Activated effector memory CD4-positive, alpha-beta T cell treated with Interleukin-2 at 50 U/mL for 16 hours (primary cell): ENCODE measurements around the gene SLC18A2.

Source experiments
- DNase-seq: peaks from one replicate; pipeline ENCODE4 v3.0.0-alpha.2; 2020

The SLC18A2 gene

DNA sequence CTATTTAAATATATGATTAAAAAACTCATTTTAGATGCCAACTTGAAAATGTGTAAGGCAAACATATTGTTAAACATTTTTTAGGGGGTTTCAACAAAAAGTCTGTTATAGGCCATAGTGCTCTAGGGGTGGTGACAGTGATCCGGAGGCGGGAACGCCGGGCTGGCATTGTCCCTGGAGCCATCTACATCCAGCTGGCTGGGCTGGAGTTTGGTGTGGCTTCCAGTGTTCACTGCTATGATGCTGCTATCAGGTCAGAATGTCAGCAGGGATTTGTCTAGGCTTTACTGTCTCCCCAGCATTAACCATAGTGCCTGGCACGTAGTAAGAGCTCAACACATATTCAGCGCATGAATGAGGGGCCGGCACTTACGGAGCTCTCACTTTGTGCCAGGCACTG lies 1.9 kb upstream of the SLC18A2 start:
- DNase-seq: no peak

DNA sequence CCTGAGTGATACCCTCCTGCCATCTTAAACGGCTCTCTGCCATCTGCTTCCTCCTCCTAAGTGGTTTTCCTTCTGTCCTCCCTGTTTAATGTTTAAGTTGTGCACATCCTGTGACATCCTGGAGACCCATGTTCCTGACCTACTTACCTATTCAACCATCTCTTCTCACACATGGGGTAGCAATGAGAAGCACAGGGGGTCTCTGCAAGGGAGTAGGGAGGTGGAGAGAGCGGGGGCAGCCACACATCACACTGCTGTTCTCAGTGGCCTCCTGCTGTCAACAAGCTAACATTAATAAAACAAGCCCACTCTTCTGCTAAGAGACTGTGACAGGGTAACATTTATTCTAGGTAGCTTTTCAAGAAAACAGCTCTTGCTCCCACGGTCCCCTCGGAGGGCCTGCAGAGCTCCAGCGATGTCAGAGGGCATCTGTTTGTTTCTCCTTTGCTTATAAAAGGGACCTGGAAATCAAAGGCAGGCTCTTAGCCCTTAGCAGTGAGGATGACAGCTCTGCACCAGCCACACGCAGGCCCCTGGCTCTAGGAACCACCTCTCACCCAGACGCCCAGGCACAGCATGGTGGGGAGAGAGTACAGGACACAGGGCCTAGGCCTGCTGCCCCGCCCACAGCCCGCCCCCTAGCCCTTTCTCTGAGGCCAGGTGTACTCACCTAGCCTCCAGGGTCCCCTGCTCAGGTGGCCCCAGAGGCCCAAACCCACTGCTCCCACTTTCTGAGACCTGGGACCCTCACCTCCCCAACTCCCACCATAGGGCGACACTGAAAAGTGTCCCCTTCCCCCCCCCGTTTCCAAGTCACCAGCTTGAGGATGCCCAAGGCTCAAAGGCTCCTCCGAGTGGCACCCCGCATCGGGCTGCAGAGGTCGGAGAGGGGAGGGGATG lies 943 bp upstream of the SLC18A2 start:
- no peak for DNase-seq

DNA sequence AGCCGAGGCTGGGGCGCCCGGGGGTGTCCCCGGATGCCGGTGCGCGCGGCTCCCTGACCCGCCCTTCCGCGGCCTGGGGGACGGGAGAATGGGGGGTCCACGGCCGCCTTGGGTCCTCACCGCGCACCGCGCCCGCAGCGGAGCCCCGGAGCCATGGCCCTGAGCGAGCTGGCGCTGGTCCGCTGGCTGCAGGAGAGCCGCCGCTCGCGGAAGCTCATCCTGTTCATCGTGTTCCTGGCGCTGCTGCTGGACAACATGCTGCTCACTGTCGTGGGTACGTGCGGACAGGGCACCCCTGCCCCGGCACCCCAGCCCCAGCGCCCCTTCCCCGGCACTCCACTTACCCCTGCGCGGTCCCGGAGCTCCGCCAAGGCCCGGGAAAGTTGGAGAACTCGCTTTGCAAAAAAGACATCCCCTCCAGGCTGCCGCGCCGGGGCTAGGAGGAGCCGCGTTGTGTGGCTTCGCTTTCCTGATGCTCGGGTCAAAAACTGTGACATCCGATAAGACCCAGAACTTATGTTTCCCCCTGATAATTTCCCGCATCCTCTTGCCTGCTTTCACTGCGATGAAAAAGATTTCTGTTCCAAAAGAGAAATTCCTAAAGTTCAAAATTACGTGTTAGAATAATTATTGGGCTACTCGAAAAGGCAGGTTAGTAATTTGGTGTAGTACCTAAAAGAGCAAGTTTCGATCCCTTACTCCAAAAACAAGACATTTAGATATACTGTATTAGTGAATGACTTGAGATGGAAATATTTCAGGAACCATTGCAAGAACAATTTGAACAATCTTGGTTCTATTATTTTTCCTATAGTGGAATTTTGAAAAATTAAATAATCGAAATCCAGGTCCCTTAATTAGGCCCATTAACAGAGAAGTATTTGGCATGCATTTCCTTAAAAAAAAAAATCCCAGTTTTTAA lies 888 bp downstream of the SLC18A2 start:
- DNase-seq: no peak

DNA sequence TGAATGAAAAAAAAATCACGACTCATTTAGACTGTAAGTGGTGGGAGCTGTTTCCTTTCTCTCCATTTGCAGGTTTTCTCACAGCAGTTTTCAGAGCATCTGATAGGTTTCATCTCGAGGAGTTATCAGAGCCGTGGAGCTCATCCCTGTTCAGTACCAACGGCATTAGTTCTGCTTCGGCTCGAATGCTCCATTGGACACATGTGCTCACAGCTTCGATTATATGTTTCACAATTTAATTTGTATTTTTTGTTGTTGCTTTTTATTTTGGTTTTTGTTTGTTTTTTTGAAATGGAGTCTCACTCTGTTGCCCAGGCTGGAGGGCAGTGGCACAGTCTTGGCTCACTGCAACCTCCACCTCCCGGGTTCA lies 1.5 kb downstream of the SLC18A2 start:
- no peak for DNase-seq

DNA sequence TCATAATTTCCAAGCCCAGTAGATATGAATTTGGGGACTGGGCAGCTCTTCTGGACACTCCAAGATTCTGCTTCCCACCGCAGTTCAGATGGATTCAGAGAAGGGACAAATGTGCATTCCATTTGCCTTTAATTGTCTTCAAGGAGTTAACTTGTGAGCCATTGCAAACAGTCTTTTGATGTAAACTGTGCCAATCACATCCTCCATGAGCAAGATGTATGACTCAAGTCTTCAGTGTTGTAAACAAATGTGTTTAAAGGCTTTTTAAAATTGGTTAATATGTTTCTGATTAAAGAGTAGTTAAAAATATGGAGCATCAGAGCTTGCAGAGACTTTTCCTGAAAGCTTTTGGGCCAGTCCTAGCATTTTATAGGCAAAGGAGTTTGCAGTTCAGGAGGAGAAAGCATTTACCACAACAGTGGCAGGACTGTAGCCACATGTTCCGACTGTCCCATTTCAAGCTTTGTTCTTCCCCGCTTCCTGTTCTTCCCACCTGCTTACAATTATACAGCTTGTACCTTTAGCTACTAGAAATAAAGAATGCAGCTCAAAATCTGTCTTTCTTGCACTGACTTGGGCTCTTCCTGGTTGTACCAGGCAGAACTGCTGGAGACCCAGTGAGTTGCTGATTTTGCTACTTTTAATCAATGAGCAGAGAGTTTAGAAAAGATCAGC lies 6.2 kb downstream of the SLC18A2 start:
- DNase-seq: no peak

DNA sequence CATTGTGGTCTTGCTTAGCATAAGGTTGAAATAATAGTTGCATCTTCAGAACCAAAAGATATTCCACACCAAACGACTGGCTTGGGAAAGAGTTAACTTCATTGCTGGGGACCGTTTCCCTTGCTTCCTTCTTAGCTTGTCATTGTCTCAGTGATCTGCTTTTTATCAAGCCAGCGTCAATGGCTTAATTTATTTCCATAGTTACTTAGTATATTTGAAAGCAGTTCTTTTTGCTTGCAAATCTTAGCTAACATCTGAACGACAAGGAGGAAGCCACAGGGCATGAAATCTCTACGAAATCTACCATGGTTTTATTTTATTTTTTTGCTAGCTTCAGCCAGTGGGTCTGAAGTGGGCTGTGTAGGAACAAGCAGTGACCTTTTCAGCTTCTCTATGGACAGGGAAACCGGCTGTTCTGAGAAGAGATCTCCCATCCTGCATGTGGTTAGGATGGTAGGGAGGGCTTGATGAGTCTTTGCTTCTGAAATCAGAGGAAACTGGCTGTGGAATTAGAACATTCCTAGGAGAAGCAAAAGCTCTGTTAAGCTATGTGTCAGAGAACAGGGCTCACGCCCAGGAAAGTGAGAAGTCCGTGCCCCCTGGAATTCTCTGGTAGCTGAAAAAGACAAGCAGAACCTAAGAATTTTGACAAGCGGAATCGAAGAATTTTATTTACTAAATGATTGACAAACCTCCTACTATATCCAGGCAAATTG lies 8.0 kb downstream of the SLC18A2 start:
- no peak for DNase-seq

DNA sequence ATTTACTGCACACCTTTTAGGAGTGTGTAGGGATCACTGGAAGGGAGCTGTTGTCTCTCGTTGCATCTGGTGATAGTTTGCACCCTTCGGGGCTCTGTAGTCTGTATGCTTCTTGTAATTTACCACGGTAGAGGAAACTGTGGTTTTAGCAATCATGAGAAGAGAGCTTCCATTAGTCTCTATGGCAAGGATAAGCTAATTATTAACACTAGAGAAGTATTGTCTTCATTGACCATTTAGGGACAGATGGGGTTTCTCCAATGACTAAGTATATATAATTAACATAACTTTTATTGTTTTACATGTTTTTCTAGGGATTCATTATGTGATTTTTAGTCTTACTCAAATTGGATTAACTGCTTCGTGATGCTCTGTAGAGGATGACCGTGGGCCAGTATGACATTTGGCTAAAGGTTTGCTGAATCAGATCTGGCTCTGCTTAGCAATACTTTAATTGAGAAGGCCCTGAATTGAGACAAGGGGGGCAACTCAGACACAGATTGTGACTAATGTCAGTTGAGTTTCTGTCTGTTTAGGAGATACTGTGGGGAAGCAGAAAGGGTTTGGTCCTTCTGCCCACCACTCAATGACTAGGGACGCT lies 8.7 kb downstream of the SLC18A2 start:
- DNase-seq: no peak

DNA sequence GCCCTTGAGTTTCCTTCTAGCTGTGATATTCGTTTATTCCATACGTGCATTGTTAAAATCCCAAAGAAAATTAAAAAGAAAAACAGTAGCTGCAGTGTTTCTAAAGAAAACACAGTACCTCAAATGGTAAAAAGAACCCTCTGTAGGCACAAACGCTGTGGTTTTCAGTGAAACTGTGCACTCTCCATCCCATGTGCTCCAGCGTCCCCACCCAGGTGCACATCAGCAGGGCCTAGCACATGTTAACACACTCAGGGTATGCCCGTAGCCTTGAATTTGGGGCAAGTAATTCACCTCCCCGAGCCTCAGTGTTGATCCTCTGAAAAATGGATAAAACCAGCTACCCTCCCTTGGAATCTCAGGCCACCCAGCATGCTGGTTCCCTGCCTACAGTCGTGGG lies 9.5 kb downstream of the SLC18A2 start:
- DNase-seq: no peak

DNA sequence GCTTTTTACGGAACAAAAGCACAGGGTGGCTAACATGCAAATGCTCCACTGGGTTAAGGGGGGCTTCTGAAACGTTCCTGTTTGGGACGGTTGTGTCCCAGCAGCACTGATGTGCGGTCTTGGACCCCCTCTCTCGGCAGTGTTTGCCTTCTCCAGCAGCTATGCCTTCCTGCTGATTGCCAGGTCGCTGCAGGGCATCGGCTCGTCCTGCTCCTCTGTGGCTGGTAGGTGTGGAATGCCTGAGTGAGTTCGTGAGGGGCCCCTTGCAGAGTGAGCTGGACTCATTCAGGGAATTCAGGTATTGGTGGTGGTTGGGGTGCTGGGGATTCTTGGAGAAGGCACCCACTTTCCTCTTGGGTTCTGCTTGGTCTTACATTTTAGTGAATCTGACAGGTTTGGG lies 13.0 kb downstream of the SLC18A2 start:
- no peak for DNase-seq

DNA sequence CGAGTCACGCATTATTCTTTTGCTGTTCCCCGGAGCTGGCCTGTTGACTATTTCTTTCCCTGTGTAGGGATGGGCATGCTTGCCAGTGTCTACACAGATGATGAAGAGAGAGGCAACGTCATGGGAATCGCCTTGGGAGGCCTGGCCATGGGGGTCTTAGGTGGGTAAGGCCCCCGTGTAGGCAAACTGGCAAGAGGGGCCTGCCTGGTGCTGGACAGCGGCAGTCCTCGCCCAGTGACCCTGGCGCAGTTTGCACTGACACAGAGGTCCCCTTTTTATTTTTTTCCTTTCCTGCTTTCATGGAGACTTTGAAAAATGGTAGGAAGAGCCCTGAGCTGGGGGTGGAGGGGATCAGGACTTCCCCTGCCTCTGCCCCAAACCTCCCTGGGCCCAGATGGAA lies 13.4 kb downstream of the SLC18A2 start:
- no peak for DNase-seq

DNA sequence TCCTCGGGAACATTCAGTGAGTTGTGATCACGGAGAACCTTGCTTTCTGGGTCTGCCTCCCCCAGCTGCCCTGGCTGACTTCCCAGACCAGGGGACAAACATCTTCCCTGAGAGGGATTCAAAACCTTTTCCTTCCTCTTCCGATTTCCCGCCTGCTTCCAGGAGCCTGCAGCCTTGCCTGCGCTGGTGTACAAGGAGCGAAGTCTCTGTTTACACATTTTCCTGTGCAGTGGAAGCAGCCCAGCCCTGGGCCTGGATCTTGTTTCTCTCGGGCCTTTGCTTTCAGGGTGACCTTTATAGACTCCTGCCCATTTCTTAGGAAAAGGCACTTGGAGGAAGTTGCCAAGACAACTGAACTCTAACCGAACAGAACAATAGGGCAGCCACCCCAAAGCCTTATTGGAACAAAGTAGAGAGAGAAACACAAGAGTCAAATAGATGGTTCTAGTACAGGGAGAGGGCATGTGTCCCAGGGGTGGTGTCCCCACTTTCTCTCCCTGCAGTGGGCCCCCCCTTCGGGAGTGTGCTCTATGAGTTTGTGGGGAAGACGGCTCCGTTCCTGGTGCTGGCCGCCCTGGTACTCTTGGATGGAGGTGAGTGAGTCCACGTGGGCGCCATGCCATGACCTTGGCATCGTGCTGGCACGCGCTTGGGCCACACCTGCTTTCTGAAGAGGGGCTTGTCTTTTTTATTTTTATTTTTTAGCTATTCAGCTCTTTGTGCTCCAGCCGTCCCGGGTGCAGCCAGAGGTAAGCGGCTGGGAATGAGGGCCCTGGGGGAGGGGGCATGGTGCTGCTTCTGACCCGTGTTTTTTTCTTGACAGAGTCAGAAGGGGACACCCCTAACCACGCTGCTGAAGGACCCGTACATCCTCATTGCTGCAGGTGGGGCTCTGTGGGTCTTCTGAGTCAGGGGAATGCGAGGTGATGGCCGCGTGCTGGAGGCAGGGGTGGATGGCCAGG lies 14.1 kb downstream of the SLC18A2 start:
- DNase-seq: no peak

DNA sequence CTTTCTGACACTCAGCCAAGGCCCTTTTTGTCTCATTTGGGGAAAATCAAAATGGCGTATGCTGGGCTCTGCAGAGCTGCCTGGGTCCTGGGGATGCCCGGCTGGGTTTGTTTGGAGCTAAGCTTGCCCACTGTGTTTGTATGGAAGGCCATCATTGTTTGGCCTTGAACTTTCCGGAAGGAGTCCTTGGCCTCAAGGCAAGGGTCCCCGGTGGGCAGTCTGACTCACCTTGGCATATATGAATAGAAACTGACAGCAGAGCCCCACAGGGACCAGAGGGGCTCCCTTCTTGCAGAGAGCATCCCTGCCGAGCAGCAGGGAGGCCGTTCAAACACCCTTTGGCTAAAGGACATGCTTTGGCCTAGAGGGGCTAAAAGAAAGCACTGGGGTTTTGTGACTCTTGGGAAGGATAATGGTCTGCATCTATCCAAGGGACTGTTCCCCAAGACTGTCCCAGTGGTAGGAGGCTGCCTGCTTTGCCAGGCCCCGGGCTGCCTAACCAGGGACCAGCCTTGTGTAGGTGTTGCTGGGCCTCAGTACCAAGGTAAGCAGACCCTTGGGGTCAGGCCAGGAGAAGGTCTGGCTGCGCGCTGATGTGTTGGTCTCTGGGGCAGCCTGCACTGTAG lies 15.0 kb downstream of the SLC18A2 start:
- DNase-seq: no peak

DNA sequence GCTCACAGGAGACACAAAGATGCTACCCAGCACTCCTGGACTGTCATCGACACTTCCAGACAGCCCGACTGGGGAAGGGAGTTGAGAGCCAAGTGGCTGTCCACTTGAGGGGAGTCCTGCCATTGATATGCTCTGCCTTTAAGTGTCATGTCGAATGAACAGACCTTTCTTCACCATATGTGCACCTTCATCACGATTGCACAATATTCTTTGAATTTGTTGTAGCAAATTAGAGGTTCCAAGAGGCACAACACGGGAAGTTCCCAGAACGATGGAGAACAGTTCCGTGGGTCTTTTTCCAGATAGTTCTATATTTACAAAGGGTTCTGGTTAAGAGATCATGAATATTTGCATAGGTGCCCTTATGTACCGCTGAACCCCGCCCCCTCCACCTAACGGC lies 16.0 kb downstream of the SLC18A2 start:
- no peak for DNase-seq

DNA sequence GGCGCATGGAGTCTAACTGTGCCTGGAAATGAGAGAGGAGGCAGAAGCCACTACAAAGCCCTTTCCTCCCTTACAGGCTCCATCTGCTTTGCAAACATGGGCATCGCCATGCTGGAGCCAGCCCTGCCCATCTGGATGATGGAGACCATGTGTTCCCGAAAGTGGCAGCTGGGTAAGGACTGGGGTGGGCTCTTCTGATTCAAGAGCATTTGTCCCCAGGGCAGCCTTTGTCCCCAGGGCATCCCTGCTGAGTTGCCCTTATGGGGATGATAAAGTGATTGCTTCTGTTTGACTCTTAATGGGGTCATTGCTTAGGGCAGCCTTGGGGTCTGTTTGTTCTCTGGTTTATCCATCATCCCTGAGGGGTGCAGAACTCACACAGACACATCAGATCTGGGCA lies 16.8 kb downstream of the SLC18A2 start:
- DNase-seq: no peak

DNA sequence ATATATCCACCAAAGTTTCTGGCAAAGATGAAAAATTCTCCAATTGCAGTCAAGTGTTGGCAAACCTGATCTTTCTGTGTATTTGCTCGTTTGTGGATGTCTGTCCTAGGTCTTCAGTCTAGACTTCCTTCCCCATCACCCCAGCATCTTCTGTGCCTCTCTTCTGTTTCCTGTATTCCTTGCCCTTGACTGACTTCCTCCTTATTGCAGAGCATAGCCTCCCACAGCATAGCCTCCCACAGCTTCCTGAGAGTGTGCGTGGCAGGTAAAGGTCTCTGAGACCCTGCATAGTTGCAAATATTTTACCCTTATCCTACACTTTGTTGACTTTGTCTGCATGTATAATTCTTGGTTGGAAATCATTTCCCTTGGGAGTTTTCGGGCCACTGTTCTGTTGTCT lies 18.4 kb downstream of the SLC18A2 start:
- no peak for DNase-seq

DNA sequence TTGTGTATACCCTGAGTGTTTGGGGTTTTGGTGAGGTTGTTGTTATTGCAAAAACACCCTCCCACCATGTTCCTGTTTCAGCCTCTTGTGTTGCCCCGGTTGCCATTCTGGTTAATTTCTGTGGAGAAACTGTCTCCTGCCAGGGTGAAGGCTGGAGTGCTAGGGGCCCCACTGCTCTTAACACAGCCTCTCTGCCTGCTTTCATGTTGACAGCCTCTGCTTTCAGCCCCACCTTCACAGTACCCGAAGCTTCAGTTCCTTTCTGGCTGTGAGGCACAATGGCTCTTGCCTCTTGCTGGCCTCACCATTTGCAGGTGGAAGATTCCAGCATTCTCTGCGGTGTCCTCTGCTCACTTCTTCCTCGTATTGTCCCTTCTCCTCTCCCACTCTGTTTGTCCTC lies 19.2 kb downstream of the SLC18A2 start:
- no peak for DNase-seq

DNA sequence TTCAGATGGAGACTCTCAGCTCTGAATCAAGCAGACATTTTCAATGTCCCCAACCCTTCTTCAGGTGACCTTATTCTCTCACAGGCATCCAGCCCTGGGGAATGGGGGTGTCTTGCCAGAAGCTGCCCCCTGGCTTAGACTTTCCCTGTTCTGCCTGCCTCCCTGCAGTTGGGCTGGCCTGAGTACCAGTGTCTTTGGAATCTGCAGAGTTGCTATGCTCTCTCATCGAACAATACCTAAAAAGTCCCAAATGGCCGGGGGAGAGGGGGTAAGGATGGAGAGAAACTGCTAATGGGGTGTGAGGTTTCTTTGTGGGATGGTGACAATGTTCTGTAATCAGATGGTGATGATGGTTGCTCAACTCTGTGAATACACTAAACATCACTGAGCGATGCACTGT lies 20.6 kb downstream of the SLC18A2 start:
- DNase-seq: no peak

DNA sequence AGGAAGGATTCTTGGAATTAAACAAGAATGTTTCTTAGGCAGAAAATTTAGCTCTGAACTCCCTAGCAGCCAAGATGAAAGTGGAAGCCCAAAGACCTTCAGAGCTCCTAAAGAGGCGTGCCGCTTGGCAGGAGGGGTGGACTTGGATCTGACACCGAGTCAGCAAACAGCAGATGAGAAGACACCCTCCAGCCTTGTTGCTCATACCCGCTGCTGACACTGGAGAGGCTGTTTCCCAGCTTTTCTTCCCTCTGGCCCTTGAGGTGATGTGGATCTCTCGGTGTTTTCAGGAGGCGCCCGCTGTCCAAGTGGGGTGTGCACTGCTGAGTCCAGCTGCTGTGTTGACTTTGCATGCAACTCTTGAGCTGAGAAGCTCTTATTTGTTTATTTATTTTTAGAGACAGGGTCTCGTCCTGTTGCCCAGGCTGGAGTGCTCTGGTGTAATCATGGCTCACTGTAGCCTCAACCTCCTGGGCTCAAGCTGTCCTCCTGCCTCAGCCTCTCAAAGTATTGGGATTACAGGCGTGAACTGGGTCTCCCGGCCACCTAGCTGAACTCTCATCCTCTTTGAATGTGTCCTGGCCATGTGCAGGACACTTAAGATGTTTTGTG lies 21.5 kb downstream of the SLC18A2 start:
- DNase-seq: no peak

DNA sequence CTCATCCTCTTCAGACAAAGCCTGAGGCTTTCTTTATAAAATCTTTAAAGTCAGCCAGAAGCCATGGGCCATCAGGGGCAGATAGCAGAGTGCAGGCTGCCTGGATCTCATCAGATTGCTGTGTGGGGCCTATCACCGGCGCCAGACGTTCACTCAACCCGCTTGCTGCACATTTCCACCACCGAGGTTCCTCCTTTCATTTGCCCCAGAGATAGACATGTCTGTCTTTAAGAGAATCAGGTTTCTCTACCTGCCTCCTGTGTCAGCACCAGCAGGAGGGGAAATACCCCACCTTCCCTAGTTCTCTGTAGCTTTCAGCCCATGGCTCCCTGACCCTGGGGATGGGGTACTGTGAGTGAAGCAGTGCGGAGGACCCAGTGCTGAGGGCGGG lies 22.0 kb downstream of the SLC18A2 start:
- DNase-seq: no peak

DNA sequence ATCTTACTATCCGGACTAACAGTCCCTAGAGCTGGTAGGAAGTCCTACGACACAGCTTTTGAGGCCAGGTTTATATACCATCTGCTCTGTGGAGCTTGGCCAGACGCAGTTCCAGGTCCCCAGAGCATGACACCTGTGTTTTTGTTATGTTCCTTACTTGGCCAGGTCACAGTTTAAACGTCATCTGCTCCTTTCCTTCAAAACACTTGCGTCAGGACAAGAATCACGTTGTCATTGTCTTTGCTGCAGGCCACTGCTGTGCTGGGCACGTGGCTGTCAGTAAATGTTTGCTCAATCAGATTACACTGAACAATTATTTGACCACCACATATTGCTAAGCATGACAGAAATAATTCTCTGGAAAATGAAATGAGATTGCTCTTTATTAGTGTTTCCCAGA lies 23.9 kb downstream of the SLC18A2 start:
- no peak for DNase-seq
